ENCODE results near the gene ZNF426.

The ZNF426 gene

GRCh38 chr19:9498183-9498902 lies 40.1 kb downstream of the ZNF426 start, which contains the start of gene ZNF560:
ZNF560 (minus strand) TSS chr19:9498616; CDS start chr19:9475313, 23,303 bp downstream.
- no peak for DNase-seq (ENCODE audit: low spot score)

GRCh38 chr19:9494096-9494495 lies 44.3 kb downstream of the ZNF426 start:
- DNase-seq (ENCODE audit: low spot score), result no peak

GRCh38 chr19:9487016-9487415 lies 51.4 kb downstream of the ZNF426 start:
- no peak for DNase-seq (ENCODE audit: low spot score)

GRCh38 chr19:9485140-9485539 lies 53.3 kb downstream of the ZNF426 start:
- DNase-seq (ENCODE audit: low spot score), result no peak

- no peak for DNase-seq (ENCODE audit: low spot score)
Measured at GRCh38 chr19:9474975-9475374, 63.5 kb downstream of the ZNF426 start.

All from kidney capillary endothelial cell (primary cell).